Mononuclear cell (primary cell): ENCODE results near the gene IQGAP3. TPM values are rescaled to one million over a fixed set of nuclear protein-coding genes. Genes with fewer than 3 reads are reported as not detected.

Experiments used
- H3K27me3 ChIP-seq: 2 replicates; pipeline ENCODE4 v1.6.0; 2011; ENCODE audit warnings: low read length, control low read depth; ENCODE audit not compliant: insufficient read depth
- H3K4me1 ChIP-seq: 2 replicates; pipeline ENCODE4 v1.5.1; 2011; ENCODE audit warnings: mild to moderate bottlenecking, low read length, control low read depth; ENCODE audit not compliant: insufficient read depth
- H3K4me3 ChIP-seq: 2 replicates; pipeline ENCODE4 v1.5.1; 2011; ENCODE audit warnings: mild to moderate bottlenecking, low read length, moderate library complexity
- H3K9me3 ChIP-seq: 2 replicates; pipeline ENCODE4 v1.5.1; 2011; ENCODE audit warnings: low read depth, mild to moderate bottlenecking, control low read depth, low read length
- total RNA-seq: library from RNA; depleted of rRNA; stranded (reverse); fragments of >200 nt; gene quantifications from one replicate; pipeline ENCODE4 v1.2.3, GENCODE V29; 2012

IQGAP3 gene
- total RNA-seq, 1 donor = 0.10 TPM

- H3K9me3 ChIP-seq = no peaks in the 10 kb centered on the region
- no peaks in the 10 kb centered on the region for H3K27me3 ChIP-seq
- no peak overlapping the region for H3K4me3 ChIP-seq
- peaks cover 85% of the 10 kb centered on the region for H3K4me1 ChIP-seq
These were observed 74.5 kb downstream of the IQGAP3 start for GRCh38 chr1:156497743-156498431.

GRCh38 chr1:156497078-156497742, 75.2 kb downstream of the IQGAP3 start:
- peaks cover 85% of the 10 kb centered on the region for H3K4me1 ChIP-seq
- H3K9me3 ChIP-seq = no peaks in the 10 kb centered on the region
- H3K27me3 ChIP-seq = no peaks in the 10 kb centered on the region
- H3K4me3 ChIP-seq = no peak overlapping the region

- Histone ChIP-seq H3K4me1 (peaks cover 85% of the 10 kb centered on the region), H3K9me3 (no peaks in the 10 kb centered on the region), H3K27me3 (no peaks in the 10 kb centered on the region), H3K4me3 (no peak overlapping the region)
These were observed 76.1 kb downstream of the IQGAP3 start for GRCh38 chr1:156496211-156496761.

DNA sequence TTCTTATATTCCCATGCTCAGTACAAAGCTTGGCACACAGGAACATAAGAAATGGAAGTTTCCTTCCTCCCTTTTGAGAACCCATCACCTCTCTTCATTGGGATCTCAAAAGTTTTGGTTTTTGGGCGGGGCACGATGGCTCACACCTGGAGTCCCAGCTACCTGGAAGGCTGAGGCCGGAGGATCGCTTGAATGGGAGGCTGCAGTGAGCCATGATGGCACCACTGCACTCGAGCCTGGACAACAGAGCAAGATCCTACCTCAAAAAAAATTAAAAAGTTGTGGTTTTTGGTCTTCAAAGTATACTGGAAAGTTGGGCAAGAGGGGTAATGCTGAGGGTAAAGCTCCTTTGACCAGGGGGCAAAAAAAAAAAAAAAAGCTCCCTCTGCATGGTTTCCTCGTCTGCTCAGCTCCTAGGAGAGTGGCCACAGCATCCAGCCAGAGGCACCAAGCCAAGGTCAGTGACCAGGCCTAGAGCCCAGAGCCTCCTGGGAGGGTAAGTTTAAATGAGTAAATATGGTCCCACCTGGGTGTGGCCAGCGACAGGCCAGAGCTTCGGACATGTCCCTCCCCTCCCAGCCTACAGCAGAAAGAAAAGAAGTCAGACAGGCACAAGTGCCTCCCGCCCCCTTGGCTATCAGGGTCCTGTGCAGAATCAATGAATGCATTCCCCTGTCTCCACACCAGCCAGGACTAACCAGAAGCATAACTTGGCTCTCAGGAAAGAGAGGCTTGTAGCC, 76.8 kb downstream of the IQGAP3 start:
- Histone ChIP-seq H3K4me3 (no peak overlapping the region), H3K9me3 (no peaks in the 10 kb centered on the region), H3K27me3 (no peaks in the 10 kb centered on the region), H3K4me1 (peaks cover 89% of the 10 kb centered on the region)

- peaks cover 100% of the 10 kb centered on the region for H3K4me1 ChIP-seq
- no peak overlapping the region for H3K4me3 ChIP-seq
These were observed 78.0 kb downstream of the IQGAP3 start for GRCh38 chr1:156494309-156494895.

GRCh38 chr1:156493742-156494141, 78.6 kb downstream of the IQGAP3 start:
- H3K9me3 ChIP-seq = no peaks in the 10 kb centered on the region
- H3K27me3 ChIP-seq = no peaks in the 10 kb centered on the region
- H3K4me3 ChIP-seq = no peak overlapping the region

More at GRCh38 chr1:156494309-156494895, 78.0 kb downstream of the IQGAP3 start:
- H3K9me3 ChIP-seq = no peaks in the 10 kb centered on the region
- no peaks in the 10 kb centered on the region for H3K27me3 ChIP-seq

GRCh38 chr1:156493154-156493631, 79.2 kb downstream of the IQGAP3 start:
- Histone ChIP-seq H3K27me3 (no peaks in the 10 kb centered on the region), H3K4me1 (peaks cover 100% of the 10 kb centered on the region), H3K9me3 (no peaks in the 10 kb centered on the region), H3K4me3 (no peak overlapping the region)

More at GRCh38 chr1:156493742-156494141, 78.6 kb downstream of the IQGAP3 start:
- peaks cover 100% of the 10 kb centered on the region for H3K4me1 ChIP-seq

GRCh38 chr1:156492591-156493080, 79.7 kb downstream of the IQGAP3 start:
- Histone ChIP-seq H3K27me3 (no peaks in the 10 kb centered on the region), H3K4me3 (no peak overlapping the region), H3K9me3 (no peaks in the 10 kb centered on the region), H3K4me1 (peaks cover 100% of the 10 kb centered on the region)

DNA sequence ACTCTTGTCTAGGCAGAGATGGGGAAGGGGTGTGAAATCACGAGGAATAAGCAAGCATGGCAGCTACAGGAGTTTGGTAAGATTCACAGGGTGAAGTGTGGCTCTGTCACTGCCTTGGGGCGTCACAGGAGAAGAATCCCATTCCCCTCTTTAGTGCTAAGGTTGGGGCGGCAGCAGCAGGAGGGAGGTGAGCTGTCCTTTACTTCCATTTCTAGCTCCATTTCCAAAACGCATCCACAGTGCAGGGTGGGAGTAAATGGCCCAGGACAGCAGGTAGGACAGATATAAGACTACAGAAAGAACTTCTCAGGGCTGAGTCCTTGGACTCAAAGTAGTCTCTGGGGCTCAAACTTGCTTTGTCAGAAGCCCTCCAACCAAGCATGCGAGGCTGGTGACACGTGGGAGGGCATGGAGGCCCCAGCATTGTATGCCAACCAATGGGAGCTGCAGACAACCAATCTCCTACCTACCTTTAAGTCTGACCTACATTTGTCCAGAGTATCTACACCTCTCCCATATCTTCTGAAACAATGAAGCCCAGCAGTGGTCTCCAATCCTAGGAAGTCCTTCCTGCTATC, 80.3 kb downstream of the IQGAP3 start:
- H3K9me3 ChIP-seq = no peaks in the 10 kb centered on the region
- H3K4me1 ChIP-seq = peaks cover 100% of the 10 kb centered on the region
- no peaks in the 10 kb centered on the region for H3K27me3 ChIP-seq
- no peak overlapping the region for H3K4me3 ChIP-seq

DNA sequence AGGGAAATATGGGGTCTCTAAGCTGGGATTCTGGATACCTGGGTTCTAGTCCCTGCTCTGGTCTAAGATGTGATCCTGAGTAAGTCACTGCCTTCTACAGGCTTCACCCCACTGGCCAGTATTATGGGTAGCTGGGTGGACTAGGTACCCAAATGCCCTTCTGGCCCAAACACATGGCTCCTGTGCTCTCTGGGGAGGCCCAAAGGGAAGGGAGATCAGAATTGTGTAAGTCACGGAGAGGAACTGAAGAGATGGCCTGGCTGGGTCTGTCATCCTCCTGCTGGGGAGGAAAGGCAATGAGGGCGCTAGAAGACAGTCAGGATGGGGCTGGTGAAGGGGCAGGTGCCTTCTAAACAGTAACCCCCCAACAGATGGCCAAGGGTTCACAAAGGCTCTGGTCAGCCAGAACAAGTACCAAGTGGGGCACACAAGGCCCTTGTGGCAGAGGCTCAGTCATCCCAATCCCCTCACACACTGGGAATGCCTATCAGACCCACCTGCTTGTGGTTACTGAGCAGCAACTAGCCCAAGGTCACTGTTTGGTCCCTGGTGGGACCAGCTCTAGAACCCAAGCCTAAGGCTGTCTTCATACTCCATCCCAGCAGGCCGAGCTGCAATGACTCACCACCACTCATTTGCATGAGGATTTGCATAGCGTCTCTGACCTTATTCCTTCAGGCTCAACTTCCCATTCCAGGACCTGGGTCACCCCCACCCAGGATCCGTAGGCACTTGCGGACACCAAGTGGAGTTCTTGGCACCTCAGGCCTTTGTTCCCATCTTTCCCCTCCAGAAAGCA, 81.0 kb downstream of the IQGAP3 start:
- H3K27me3 ChIP-seq = no peaks in the 10 kb centered on the region
- no peak overlapping the region for H3K4me3 ChIP-seq
- no peaks in the 10 kb centered on the region for H3K9me3 ChIP-seq
- peaks cover 100% of the 10 kb centered on the region for H3K4me1 ChIP-seq

DNA sequence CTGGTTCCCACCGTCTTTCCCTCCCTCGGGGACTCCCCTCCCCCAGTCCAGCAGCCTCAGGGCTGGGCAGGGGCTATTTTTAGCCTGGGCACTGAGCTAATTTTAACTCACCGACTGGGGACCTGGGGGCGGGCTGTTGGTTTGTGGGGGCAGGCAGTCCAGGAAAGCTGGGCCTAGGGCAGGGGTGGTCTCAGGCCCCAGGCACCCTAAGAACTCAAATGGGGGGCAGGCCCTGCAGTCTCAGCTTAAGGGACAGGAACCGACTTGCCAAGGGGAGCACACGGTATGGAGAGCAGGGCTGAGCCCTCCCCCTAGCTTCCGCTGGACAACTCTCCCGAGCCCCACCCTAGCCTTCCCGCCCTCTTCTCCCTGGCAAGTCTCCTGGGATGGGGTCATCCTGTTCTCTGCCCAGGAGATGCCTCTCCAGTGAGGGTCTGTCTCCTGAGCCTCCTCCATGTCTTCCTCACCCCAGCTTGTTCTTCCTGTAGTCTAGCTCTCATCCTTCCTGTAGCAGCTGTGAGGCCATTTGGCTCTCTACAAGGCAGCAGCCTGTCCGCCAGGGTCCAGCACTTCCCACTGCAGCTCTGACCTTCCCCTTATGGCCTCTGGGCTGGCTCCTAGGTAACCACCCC, 81.8 kb downstream of the IQGAP3 start:
- H3K4me1 ChIP-seq = peaks cover 97% of the 10 kb centered on the region
- H3K27me3 ChIP-seq = no peaks in the 10 kb centered on the region
- H3K4me3 ChIP-seq = no peak overlapping the region
- no peaks in the 10 kb centered on the region for H3K9me3 ChIP-seq

DNA sequence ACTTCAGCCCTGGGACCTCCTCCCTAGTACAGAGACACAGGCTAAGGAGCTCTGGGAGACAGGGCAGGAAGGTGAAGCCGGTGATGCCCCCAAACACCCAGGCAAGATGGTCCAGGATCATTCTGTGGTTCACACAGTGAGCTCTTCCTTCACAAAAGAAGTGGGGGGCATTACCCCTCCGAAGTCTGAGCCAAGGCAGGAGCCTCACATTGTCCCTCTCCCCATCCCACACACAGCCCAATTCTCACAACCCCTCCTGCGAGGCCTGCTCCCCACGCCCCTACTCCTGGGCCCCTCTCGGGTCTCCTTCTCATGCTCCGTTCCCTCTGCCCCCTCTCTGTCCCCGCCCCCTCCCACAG, 82.5 kb downstream of the IQGAP3 start:
- no peak overlapping the region for H3K4me3 ChIP-seq
- H3K4me1 ChIP-seq = peaks cover 96% of the 10 kb centered on the region
- no peaks in the 10 kb centered on the region for H3K9me3 ChIP-seq
- no peaks in the 10 kb centered on the region for H3K27me3 ChIP-seq

- Histone ChIP-seq H3K4me3 (no peak overlapping the region), H3K4me1 (peaks cover 96% of the 10 kb centered on the region), H3K27me3 (no peaks in the 10 kb centered on the region), H3K9me3 (no peaks in the 10 kb centered on the region)
These were observed 83.0 kb downstream of the IQGAP3 start for GRCh38 chr1:156489166-156489934.
